Progenitor cell of endocrine pancreas (in vitro differentiated cells): ENCODE results near the gene DAPK1. TPM values are rescaled to one million over a fixed set of nuclear protein-coding genes. Genes with fewer than 3 reads are reported as not detected.

Experiments
- DNase-seq: peaks from one replicate; pipeline ENCODE4 v3.0.0; 2021; ENCODE audit warnings: low spot score; ENCODE audit not compliant: unreplicated experiment
- H3K27ac Mint-ChIP-seq: 2 replicates; pipeline ENCODE4 v1.8.0; 2021; ENCODE audit warnings: mild to moderate bottlenecking, moderate library complexity, mixed read lengths
- H3K27me3 Mint-ChIP-seq: 2 replicates; pipeline ENCODE4 v1.8.0; 2021; ENCODE audit warnings: mixed read lengths
- H3K36me3 Mint-ChIP-seq: 2 replicates; pipeline ENCODE4 v1.8.0; 2022; ENCODE audit warnings: mixed read lengths; ENCODE audit not compliant: insufficient read depth
- H3K4me1 Mint-ChIP-seq: 2 replicates; pipeline ENCODE4 v1.8.0; 2021; ENCODE audit warnings: low read depth, mixed read lengths
- H3K4me3 Mint-ChIP-seq: 2 replicates; pipeline ENCODE4 v1.8.0; 2021; ENCODE audit warnings: low read depth, mild to moderate bottlenecking, moderate library complexity, mixed read lengths
- H3K9me3 Mint-ChIP-seq: 2 replicates; pipeline ENCODE4 v1.8.0; 2021; ENCODE audit warnings: low read depth, mixed read lengths
- CTCF ChIP-seq: fragments of 200-600 bp; sonication (generic); IDR thresholded peaks from one replicate; pipeline ENCODE4 v1.5.0; 2021; ENCODE audit warnings: antibody characterized with exemption, mild to moderate bottlenecking; ENCODE audit not compliant: unreplicated experiment
- total RNA-seq: library from RNA; stranded (reverse); gene quantifications from 2 replicates; pipeline ENCODE4 v1.2.1, GENCODE V29; 2021

DAPK1 gene
- total RNA-seq, 1 donor from 2014 or later = 202 TPM

- TF ChIP-seq CTCF = no peak
- Mint-ChIP-seq H3K4me3 (no peak overlapping the region), H3K27ac (no peak overlapping the region), H3K27me3 (no peaks in the 10 kb centered on the region), H3K9me3 (peaks cover 6% of the 10 kb centered on the region), H3K36me3 (no peaks in the 10 kb centered on the region), H3K4me1 (no peaks in the 10 kb centered on the region)
- no peak for DNase-seq
Observed at GRCh38 chr9:87748881-87749280, 251.2 kb downstream of the DAPK1 start.

- no peak for DNase-seq
Observed at GRCh38 chr9:87749335-87750035, 251.8 kb downstream of the DAPK1 start.

GRCh38 chr9:87750726-87751125, 253.1 kb downstream of the DAPK1 start:
- no peak overlapping the region for H3K27ac Mint-ChIP-seq

More at GRCh38 chr9:87749335-87750035, 251.8 kb downstream of the DAPK1 start:
- no peaks in the 10 kb centered on the region for H3K4me1 Mint-ChIP-seq
- no peak overlapping the region for H3K4me3 Mint-ChIP-seq
- no peaks in the 10 kb centered on the region for H3K36me3 Mint-ChIP-seq
- H3K27ac Mint-ChIP-seq = no peak overlapping the region
- H3K27me3 Mint-ChIP-seq = no peaks in the 10 kb centered on the region
- TF ChIP-seq CTCF = no peak
- H3K9me3 Mint-ChIP-seq = peaks cover 6% of the 10 kb centered on the region

GRCh38 chr9:87751423-87751822, 253.8 kb downstream of the DAPK1 start:
- H3K9me3 Mint-ChIP-seq = peaks cover 6% of the 10 kb centered on the region
- H3K4me3 Mint-ChIP-seq = no peak overlapping the region
- no peak for TF ChIP-seq CTCF
- no peaks in the 10 kb centered on the region for H3K27me3 Mint-ChIP-seq
- no peaks in the 10 kb centered on the region for H3K4me1 Mint-ChIP-seq
- no peak overlapping the region for H3K27ac Mint-ChIP-seq
- no peak for DNase-seq
- H3K36me3 Mint-ChIP-seq = no peaks in the 10 kb centered on the region

More at GRCh38 chr9:87750726-87751125, 253.1 kb downstream of the DAPK1 start:
- Mint-ChIP-seq H3K36me3 (no peaks in the 10 kb centered on the region), H3K9me3 (peaks cover 6% of the 10 kb centered on the region), H3K4me1 (no peaks in the 10 kb centered on the region), H3K27me3 (no peaks in the 10 kb centered on the region), H3K4me3 (no peak overlapping the region)
- no peak for DNase-seq
- no peak for TF ChIP-seq CTCF

- Mint-ChIP-seq H3K4me1 (no peaks in the 10 kb centered on the region), H3K9me3 (peaks cover 6% of the 10 kb centered on the region), H3K27me3 (no peaks in the 10 kb centered on the region), H3K27ac (no peak overlapping the region), H3K36me3 (no peaks in the 10 kb centered on the region), H3K4me3 (no peak overlapping the region)
- DNase-seq = no peak
- TF ChIP-seq CTCF = no peak
Observed at GRCh38 chr9:87751868-87752267, 254.2 kb downstream of the DAPK1 start.
